Body of pancreas (tissue), 4 donors: ENCODE results near the gene AHCYL1.

Source experiments
- CTCF ChIP-seq, 7 experiments: fragments of 450-650 bp in 4 of 7; fragments of 200-600 bp in 3 of 7; sonication (generic) in 3 of 7; IDR thresholded peaks; one replicate each; pipeline ENCODE4 v1.5.1; 2016 to 2019; ENCODE audit warnings: antibody characterized with exemption in 7 of 7
- POLR2A ChIP-seq, 3 donors: fragments of 450-650 bp; IDR thresholded peaks; one replicate each; pipeline ENCODE4 v1.6.1; 2016; ENCODE audit warnings: antibody characterized with exemption in 3 of 3, mild to moderate bottlenecking in 2 of 3

- TF ChIP-seq CTCF (IDR thresholded peaks at IDR 0.05) (no peak), POLR2A (IDR thresholded peaks at IDR 0.05) (no peak)
Observed at GRCh38 chr1:110043016-110043415, 58.5 kb downstream of the AHCYL1 start.
